GM18951 (cell line): ENCODE results near the gene TMEM250.

Experiments used
- POLR2A ChIP-seq: IDR thresholded peaks from 4 replicates; pipeline ENCODE4 v1.6.1; 2011; ENCODE audit warnings: mild to moderate bottlenecking; ENCODE audit not compliant: insufficient read length, insufficient read depth; ENCODE audit errors: extremely low read depth
- in situ Hi-C: fragments of 300-500 bp; cut with MboI; formaldehyde crosslinking; loops from one replicate; pipeline ENCODE4 v1.12.0; 2022; ENCODE audit warnings: low sequenced_read_pairs, mixed read lengths, inconsistent platforms; ENCODE audit not compliant: unreplicated experiment

Gene TMEM250

GRCh38 chr9:136100700-136101614 is 17.7 kb downstream of the TMEM250 start:
- in situ Hi-C loops = no loop called here

GRCh38 chr9:136099542-136099941 is 19.1 kb downstream of the TMEM250 start:
- TF ChIP-seq POLR2A = no peak
- in situ Hi-C loops = no loop called here

More at GRCh38 chr9:136100700-136101614, 17.7 kb downstream of the TMEM250 start:
- no peak for TF ChIP-seq POLR2A

DNA sequence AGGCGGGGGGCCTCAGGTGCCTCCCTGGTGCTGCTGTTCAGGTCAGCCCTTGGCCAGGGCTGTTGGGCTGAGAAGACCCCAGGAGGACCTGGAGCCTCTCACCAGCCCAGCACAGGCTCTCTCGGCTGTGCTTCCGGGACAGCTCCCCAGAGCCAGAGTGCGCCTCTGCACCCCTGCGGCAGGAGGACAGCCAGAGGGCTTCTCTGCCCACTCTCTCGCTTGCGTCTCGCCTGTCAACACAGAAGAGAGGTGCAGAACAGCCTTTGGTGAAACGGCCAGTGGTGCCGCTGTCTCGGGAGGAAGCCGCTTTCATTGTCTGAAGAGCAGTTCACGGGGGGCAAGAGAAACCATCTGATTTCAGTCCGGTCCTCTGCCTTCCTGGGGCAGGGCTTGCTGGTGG is 19.8 kb downstream of the TMEM250 start:
- no peak for TF ChIP-seq POLR2A
- in situ Hi-C loops = no loop called here

GRCh38 chr9:136098210-136098609 is 20.5 kb downstream of the TMEM250 start:
- in situ Hi-C loops = no loop called here
- no peak for TF ChIP-seq POLR2A

DNA sequence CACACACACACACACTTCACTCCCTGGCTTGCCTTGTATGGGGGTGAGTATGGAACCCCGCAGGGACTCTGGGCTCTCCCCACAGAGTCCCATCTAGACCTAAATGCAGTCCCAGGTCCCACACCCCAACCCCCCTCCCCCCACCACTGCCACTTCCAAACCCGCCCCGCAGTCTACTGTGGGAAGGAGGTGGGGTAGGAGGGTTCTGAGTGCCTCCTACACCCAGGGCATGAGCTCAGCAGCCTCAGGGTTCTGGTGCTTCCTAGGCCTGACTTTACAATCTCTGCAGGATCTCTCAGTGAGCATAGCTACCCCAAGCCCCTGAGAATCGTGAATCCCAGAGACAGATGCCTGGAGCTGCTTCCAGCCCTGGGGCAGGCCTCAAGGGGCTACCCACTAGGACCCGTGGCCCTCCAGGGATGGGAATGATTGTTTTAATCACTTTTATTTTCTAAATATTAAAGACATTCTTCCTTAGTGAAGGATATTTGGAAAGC is 22.1 kb downstream of the TMEM250 start:
- in situ Hi-C loops = no loop called here
- no peak for TF ChIP-seq POLR2A

- peak; percentile 31 for TF ChIP-seq POLR2A
- in situ Hi-C loops = no loop called here
Measured at GRCh38 chr9:136095070-136096058, 23.3 kb downstream of the TMEM250 start, which contains the start of gene NACC2. NACC2 (minus strand) TSS chr9:136095289; CDS start chr9:136050521, 44,768 bp downstream.

GRCh38 chr9:136093995-136094881 is 24.4 kb downstream of the TMEM250 start:
- in situ Hi-C loops = no loop called here
- TF ChIP-seq POLR2A = no peak

DNA sequence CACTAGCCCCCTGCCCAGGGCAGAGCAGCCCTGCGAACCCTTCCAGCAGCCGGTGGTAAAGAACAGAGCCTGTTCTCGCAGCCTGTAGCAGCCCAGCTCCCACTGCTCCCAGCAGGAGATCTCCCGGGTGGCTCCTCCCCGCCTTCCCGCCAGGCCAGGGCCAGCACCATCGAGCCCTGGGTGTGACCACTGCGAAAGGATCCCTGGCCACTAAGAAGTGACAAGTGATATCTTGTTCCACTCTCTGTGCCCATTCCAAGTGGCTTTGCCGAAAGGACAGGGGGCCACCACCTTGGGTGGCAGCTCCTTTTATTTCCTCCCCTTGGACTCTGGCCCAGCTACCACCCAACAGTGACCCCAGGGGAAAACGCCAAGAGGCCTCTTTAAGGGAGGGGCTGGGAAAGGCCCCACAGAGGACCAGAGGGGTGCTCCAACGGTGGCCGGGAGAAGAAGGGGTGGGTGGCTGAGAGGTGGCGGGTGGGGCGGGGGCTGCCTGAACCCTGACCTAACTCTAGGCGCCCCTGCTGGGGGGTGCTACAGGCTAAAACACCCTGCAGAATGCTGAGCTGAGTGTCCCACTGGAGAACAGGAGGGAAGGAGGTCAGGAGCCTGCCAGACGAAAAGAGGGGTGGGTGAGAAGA is 25.2 kb downstream of the TMEM250 start:
- in situ Hi-C loops = no loop called here
- no peak for TF ChIP-seq POLR2A

GRCh38 chr9:136092741-136093140 is 25.9 kb downstream of the TMEM250 start:
- TF ChIP-seq POLR2A = no peak
- in situ Hi-C loops = no loop called here

DNA sequence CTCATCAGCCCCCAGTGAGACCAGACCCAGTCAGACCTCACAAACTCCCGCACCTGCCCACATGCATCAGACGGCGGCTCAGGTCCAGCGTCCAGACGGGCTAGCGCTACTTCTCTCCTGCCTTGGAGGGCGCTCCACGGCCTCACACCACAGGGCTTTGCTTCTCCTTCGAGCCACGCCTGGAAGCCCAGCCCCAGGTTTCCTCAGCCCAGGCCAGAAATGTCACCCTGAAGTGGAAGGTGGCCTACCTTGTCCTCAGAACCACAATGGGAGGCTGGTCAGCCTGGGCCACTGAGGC is 26.4 kb downstream of the TMEM250 start:
- in situ Hi-C loops = no loop called here
- no peak for TF ChIP-seq POLR2A

DNA sequence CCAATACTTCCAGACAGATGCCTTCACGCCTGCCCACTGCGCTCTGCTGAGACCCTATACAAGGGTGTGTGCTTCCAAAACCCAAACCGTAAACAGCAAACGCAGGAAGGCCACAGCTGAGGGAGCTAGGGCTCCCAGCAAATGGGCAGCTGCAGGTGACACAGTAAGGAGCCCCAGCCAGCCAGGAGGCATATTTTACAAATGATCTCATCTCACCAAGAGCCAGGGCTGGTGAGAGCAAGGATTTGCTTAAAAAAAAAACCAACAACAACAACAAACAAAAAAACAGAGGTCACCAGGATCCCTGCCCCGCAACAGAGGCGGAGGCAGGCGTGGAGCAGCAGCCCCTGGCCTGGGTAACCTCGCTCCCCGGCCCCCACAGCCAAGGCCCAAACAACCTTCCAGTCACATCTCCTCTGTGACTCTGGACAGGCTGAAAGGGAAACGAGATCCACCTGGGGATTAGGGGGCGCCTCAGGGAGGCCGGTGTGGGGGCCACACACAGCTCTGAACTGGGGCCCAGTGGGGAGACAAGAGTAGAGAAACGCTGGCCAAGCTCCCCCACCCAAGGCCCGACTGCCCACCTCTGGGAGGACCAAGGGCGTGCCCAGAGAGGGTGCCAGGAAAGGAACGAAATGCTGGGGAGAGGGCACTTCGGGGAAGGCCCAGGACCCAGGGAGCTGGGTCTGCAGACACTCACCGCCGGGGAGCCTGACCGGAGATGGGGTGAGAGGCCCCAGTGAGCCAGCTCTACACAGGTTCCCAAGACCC is 26.9 kb downstream of the TMEM250 start:
- no peak for TF ChIP-seq POLR2A
- in situ Hi-C loops = no loop called here
